GM19455 (cell line): ENCODE data around the gene AIPL1.
"Not testable (repeated sequence)": the region's sequence is repeated elsewhere in the genome, so short reads cannot be mapped to it uniquely, and the experiment has no call there.

Source experiments
- ATAC-seq: cut with Tn5 transposase; IDR thresholded peaks from one replicate; pipeline ENCODE4 v1.9.1; 2021; ENCODE audit not compliant: unreplicated experiment

The AIPL1 gene

GRCh38 chr17:6435051-6435450 is at the start of gene AIPL1:
Gene AIPL1 (minus strand): TSS chr17:6435121. CDS start chr17:6435104, 17 bp downstream.
- ATAC-seq, result no peak

GRCh38 chr17:6483507-6483906 is 48.6 kb upstream of the AIPL1 start:
- ATAC-seq, result no peak

- ATAC-seq, result not testable (repeated sequence)
These were observed 47.9 kb upstream of the AIPL1 start for GRCh38 chr17:6482796-6483195.

- ATAC-seq, result no peak
These were observed 47.2 kb upstream of the AIPL1 start for GRCh38 chr17:6482105-6482455.

GRCh38 chr17:6480303-6480675 is 45.4 kb upstream of the AIPL1 start:
- no peak for ATAC-seq

GRCh38 chr17:6479622-6480302 is 44.8 kb upstream of the AIPL1 start:
- ATAC-seq, result no peak

GRCh38 chr17:6478486-6478885 is 43.6 kb upstream of the AIPL1 start:
- no peak for ATAC-seq

GRCh38 chr17:6477831-6478383 is 43.0 kb upstream of the AIPL1 start:
- ATAC-seq, result no peak

GRCh38 chr17:6476810-6477179 is 41.9 kb upstream of the AIPL1 start:
- ATAC-seq, result no peak

- ATAC-seq, result no peak
These were observed 41.3 kb upstream of the AIPL1 start for GRCh38 chr17:6476076-6476809.

- ATAC-seq, result no peak
These were observed 40.5 kb upstream of the AIPL1 start for GRCh38 chr17:6475411-6475810.

- no peak for ATAC-seq
These were observed 40.0 kb upstream of the AIPL1 start for GRCh38 chr17:6474906-6475305.

GRCh38 chr17:6474376-6474775 is 39.5 kb upstream of the AIPL1 start:
- ATAC-seq, result no peak

GRCh38 chr17:6473128-6473767 is 38.3 kb upstream of the AIPL1 start:
- ATAC-seq, result no peak

GRCh38 chr17:6472517-6472916 is 37.6 kb upstream of the AIPL1 start:
- no peak for ATAC-seq

- no peak for ATAC-seq
These were observed 36.9 kb upstream of the AIPL1 start for GRCh38 chr17:6471531-6472465.

- ATAC-seq, result no peak
These were observed 36.0 kb upstream of the AIPL1 start for GRCh38 chr17:6470751-6471521.

GRCh38 chr17:6470146-6470718 is 35.3 kb upstream of the AIPL1 start:
- no peak for ATAC-seq

GRCh38 chr17:6468051-6468790 is 33.3 kb upstream of the AIPL1 start:
- ATAC-seq, result no peak
